Stimulated activated CD4-positive, alpha-beta T cell treated with anti-CD3 and anti-CD28 coated beads, Interleukin-15, amount 100 ng/mL, for 48 hours (primary cell): ENCODE measurements around the gene WARS2.

Source experiments
- DNase-seq, 2 donors: peaks; one replicate each; pipeline ENCODE4 v3.0.0-alpha.2; 2020; ENCODE audit warnings: low read depth in 2 of 2

Gene WARS2

DNA sequence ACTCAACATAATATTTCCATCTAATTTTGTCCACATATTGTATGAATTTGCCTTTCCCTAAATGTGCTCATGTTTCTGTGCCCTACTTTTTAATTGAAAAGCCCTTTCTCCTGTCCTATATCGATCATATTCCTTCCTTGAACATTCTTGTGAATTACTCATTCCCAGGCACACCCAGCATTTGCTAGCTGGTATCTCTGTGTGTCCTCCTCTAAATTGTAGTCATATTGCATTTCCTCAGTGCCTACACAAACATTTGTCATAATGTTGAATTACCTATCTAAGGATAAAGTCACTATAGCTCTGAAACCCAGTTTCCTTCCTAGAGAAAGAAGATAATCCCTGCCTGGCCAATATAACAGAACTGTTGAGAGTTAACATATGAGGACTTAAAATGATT is 112.7 kb downstream of the WARS2 start:
- no peak for DNase-seq

DNA sequence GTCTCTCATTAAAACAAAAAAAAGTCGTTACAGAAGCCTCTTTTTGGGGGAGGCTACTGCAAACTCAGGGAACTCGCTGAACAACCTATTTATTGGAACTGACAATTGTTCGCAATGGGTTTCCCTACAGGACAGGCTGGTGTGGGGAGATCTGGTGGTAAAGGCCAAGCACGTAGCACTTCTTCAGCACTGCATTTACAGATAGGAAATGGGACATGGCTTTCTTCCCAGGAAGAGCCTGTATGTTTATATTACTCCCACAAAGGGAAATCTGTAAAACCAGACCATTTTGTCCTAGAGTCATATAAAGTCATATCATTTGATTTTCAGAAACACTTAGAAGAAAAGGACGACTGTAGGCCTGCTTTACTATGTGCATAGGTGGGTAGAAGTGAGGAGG is 113.5 kb downstream of the WARS2 start:
- DNase-seq, result no peak

DNA sequence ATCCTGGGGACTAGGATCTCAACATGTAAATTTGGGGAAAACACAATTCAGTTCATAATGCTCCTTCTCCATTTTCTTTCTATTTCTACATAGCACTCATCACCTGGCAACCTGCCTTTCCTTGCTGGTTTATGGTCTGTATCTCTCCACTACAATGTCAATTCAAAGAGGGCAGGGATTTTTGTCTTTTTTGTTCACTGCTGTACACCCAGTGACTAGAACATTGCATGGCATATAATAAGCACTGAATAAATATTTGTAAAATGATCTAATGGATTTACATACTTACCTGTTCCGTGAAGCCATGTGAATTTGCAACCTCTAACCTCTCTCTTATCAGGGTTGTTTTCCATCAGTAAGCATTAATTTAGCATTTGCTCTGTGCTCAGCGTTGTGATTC is 124.9 kb downstream of the WARS2 start:
- DNase-seq, result no peak

DNA sequence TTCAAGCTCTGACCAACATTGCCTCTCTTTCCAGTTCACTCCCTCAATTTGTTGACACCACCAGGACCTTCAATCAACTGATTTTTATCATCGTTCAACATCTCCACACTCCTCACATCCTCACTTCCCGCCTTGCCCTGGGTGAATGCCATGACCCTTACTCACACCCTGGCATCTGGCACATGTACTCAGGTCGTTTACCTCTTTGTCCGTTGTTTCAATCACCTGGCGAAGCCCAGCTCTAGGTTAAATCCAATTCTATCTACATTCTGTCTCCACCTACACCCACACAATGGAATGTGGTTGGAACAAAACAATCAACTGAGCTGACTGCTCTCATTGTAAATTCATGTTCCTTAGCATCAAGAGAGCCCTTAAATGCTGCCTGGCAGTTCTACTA is 128.1 kb downstream of the WARS2 start:
- no peak for DNase-seq

DNA sequence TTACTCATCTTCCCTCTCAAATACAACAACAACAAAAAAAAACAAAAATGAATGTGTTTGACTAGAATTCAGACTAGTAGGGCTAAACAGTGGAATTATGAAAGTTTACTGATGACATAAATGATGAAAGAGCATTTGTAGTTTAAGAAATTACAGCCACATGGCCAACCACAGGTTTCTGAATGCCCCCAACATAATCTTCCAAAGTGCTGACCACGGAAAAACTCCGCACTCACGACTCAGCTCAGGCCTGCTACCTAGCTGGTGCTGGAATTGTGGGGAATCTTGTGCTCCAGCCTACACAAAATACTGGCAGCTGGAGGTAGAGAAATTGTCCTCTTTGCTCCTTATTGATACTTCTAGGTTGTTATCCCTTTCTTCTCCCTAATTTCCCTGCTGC is 128.7 kb downstream of the WARS2 start:
- no peak for DNase-seq

DNA sequence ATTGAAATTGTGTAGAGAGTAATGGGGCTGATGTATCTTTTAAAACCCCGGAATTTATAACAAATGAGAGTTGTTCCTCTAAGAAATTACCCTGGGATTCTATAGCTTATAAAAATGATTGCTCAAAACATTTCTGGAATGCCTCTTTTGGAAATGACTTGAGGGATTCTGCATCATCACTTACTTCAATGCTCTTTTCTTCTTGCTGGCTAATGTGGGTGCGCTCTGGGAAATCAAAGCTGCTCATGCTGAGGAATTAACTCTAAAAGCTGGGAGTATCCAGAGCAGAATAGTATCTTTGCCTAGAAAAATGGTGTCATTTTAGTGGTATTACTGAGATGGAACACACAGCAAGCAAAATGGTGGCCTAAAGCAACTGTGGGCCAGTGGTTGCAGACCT is 129.3 kb downstream of the WARS2 start:
- DNase-seq, result no peak

DNA sequence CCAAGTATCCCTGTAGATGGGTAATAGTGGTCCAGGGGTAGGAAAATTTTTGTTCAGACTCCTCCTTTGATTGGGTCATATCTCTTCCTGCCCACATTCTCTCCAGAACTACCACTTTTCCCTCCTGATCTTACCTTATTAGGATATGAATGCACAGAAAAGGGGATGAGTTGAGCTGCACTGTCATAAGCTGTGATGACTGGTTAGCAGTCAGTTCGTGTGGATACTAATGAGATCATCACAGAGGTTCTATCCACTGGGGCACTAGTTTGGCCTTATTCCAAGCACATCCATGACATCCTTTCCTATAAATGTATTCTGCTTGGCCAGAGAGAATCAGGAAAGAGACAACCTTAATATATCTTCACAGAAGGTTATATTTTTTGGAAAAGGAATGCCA is 130.3 kb downstream of the WARS2 start:
- no peak for DNase-seq

DNA sequence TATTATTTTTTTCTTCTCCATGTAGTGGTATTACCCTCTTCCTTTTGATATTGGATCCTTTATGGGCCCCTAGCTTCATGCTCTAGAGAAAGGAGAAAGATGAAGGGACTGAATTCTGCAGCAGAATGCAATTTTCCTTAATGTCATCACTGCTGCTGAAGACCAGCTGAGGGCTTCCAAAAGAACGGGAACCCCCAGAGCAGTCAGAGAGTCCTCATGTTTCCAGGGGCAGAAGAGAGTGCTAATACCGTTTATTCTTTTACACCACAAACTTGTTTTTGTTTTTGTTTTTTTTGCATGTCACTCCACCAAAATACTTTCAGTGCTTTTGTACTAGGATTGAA is 131.2 kb downstream of the WARS2 start:
- no peak for DNase-seq

DNA sequence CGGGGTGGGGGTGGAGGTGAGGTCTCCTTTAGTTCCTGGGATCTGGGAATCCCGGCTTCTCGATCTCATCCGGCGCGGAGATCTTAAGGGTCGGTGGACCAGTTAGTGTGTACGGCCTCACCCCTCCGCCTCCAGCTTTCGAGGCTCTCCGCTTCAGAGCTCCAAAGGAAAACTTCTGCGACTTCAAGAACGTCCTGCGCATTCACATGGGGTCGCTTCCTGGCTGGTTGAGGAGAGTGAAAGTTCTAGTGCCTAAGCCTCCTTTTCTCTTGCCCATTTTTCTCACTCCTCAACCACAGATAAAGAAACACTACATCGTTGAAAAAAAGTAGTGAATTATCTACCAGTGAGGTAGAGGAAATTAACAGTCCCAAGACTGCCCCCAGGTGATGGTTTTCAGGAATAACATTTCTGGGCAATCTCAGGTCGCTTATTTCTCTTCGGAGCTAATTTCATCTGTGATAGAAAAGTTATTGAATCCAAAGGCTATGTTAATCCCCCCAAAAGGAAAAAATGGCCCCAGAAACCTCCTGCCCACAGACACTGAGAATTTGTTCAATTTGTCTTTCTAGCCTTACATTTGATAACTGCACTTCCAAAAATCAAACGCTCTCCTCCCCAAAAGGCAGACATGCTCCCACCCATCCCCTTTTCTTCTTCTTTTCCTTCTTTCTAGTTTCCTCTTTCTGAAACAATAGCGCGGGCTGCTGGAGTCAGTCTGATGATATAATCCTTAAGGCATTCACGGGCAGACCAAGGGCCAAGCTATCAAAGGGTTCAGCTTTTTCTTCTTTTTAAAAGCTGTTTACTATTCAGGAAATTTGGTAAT is 131.8 kb downstream of the WARS2 start:
- DNase-seq, result no peak

DNA sequence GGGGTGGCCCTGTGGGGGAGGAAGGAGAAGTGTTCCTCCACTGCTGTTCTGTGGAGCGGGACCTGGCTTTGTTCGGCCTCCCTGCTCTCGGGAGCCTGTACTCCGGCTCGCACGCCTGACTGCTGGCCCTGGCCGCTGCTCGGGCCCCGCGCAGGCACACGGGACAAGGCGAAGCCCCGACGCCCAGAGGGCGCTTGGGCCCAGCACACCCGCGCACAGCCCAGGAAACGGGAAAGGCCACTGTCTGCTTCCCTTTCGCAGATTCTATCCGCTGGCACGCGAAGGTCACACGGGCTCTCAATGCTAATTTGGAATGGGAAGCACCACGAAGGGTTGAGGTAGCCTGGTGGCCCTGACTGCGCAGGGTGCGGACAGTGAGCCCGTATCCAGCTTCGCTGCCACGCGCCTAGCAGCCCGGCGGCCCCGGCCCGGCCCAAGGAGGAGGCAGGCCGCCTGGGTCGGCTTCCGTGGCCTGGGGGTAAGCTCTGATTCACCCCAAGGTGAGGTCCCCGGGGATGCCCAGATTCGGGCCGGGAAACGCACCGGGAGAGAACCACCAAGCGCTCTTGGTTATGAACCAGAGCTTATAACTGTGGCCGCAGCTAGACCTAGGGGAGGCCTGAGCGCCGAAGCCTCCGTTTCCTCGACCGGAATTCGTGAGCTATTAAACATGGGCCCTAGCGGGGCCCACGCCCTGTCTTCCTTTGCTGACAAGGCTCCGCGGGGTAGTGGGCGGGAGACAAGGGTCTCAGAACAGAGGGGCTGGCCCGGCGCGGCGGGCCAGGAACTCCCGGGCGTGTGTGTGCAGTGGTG is 132.6 kb downstream of the WARS2 start:
- DNase-seq, result no peak

DNA sequence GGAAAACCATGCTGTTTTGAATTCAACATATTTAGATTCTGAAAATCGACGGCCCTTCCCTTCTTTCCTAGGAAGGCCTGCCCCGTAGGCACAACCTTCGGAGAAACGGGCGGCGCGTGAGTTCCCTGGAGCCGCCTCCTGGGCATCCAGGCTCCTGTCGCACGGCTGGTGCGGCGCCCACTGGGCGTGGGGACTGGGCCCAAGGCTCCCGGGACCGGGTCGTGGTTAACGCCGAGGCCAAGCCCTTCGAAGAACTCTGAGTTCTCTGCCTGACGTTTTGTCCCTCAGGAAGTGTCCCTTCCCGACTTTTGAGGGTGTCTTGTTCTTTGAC is 133.1 kb downstream of the WARS2 start:
- no peak for DNase-seq

DNA sequence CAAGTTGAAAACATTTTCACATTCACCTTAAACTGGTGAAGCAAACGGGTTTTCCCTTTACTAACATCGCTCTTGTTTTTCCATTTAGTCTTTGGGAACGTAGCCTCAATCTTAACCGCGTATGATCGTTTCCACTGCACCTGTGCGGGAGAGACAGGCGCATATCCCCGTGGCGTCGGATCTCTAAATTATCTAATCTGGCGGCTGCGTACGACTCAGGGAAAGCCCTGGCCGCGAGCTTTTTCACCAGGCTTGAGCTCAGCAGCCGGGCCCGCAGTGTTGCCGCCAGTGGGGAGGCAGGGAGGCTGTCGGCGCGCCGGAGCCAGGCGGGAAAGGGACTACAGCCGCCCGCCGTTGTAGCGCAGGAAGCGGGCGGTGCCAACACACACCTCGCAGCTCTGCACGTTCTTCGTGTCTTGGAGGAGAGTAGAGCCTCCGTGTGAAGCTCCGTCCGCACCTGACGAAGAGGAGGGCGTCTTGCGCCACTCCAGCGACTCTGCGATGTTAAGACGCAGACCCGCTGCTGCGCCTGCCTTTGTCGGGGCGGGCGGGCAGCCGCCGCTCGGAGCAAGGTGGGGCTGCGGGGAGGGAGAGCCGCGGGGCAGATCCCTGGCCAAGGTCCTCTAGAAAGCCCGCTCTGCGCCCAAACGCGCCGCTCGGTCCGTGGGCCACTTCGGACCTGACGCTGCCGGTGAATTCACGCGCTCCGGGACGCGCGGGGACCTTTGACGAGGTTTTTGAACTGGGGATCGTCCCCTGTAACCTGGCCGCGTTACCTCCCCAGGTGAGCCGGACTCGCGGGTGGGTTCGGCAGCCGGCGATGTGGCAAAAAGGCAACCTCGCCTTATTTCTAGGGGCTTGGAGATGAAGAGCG is 133.8 kb downstream of the WARS2 start:
- DNase-seq, result no peak

DNA sequence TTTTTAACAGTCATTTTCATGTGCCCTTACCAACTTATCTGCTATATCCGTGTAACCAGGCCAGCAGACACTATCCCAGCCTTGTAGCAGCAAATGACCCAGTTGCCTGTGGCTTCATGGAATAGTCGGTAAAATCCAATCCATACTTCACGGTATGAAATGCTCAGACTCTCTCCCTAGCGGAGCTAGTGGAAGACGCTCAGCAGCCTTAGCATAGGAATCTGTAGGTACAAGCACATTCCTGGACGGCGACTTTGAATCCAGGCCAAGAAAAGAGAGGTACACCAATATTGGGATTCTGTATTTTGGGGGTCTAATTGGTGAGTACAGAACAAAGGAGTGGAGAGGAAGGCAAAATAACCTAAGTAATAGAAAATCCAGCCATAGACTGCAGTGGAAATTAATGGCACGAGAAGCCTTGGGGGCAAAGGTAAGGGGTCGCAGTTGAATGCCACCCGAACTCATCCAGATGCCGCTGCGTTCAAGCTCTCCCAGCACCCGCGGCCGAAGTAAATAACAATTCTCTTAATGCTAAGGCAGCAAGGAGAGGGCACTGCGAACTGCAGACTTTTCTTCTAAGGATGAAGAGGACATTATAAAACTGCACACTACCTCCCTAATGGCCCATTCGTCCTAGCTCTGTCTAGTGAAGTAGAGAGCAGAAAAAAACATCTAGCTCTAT is 134.6 kb downstream of the WARS2 start:
- no peak for DNase-seq

DNA sequence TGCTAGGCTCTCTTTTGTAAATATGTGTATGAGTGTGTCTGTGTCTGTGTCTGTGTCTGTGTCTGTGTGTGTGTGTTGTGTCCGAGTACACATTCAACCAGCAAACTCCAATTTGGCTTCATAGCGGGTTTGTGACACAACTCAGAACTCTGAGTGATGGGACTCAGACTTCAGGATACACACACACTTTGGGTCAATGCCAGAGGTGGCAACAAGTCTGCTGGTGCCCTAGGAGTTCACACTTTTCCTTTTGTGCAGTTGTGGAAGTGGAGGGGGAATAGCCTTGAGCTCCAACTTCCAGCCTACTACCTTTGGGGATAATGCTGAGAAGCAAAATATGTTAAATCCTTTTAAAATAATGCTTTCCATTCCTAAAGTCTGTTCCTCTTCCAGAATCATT is 135.7 kb downstream of the WARS2 start:
- DNase-seq, result no peak

DNA sequence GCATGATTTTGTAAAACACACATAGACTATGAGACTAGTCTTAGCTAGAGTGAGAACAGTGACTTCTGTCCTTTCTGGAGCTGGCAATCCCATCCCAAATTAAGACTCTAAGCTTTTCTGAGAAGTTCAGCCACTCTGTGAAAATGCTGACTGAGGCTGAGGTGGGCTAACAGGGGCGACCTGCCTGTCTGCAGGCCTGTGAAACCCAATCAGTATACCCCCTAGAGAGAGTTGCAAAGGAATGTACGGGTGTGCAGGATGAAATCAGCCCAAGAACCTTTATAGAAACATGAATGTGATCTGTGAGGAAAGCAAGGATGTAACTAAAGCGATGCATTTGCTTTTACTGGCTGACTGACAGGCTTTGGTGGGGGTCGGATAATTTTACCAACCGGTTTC is 136.3 kb downstream of the WARS2 start:
- DNase-seq, result no peak

DNA sequence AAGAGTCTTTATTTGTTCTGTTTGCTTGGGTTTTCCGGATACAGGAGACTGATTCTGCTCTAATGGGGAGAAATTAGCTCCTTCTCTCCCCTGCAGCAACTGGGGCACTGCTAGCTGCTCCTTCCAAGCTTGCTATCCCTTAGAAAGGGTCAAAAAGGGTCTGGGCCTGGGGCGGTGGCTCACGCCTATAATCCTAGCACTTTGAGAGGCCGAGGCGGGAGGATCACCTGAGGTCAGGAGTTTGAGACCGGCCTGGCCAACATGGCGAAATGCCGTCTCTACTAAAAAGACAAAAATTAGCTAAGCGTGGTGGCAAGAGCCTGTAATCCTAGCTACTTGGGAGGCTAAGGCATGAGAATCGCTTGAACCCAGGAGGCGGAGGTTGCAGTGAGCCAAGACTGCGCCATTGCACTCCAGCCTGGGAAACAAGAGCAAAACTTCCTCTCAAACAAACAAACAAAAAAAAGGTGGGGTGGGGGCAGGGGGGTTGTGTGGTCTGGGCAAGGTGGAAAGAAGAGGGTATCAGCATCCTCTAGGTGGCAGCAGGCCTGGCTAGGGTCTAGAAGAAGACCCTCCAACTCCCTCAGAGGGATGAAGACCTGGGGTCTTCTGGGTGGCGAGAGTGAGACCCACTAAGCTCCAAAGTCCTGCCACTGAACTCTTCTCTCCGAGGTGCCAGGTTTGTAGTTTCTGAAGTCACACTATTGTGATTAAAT is 136.9 kb downstream of the WARS2 start:
- no peak for DNase-seq

DNA sequence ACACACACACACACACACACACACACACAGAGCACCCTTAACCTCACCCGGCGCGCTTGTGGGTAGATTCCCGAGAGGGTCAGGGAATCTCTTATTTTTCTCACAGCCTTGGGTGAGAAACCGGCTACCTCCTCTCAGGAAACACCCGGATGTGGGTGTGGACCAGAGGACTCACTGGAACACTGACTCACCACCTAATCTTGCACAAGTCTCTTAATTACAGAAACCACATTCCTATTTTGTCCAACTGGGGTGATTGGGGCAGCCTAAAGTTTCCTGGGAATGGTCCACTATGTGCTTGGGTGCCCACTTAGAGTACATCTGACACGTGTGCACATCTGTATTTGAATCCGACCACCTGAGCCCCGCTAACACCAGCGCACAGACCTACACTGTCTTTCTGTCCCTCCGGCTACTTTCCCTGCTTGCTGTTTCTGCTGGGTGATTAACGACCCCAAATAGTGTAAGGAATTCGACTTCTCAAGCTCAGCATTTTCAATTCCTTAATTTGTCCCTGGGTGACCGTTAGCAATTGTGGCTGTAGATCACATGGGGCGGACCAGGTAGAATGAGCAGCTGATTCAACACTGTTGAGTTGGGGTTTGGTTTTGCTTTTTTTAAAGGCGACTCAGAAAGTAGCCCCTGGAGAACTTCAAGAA is 138.3 kb downstream of the WARS2 start:
- DNase-seq, result no peak

DNA sequence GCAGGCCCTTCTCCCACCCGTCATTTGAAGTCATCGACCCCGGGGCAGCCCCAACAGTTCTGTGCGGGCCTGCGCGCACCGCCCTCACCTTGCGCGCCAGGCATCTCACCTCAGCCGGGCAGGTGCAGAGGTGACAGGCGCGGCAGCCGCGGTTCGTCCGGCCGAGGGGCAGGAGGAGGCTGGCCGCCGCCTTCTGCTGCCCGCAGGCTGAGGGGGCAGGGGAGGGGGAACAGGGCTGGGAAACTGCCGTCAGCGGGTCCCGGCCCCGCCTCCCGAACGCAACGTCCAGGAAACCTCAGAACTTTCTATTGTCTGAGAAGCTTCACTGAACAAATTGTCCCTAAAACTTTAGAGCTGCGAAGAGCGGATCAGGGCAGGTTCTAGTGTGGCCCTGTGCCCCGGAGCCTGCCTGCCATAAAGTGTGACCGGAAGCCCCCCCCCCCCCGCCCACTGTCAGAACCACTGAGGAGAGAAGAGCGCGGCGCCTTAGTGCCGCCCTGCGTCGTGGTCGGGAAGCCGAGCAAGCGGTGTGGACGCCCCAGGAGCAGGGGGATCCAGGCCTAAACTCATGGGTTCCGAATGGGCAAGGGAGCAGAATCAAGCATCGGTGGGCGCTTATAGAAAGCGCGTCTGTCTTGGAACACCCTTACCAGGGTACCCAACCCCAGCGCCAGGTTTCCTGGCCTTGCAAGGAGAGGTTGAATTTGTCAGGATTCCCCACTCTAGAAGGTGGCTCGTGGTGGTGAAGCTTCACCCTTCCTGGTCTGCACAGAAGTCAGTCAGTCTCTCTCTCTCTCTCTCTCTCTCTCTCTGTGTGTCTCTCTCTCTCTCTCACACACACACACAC is 139.0 kb downstream of the WARS2 start:
- no peak for DNase-seq

DNA sequence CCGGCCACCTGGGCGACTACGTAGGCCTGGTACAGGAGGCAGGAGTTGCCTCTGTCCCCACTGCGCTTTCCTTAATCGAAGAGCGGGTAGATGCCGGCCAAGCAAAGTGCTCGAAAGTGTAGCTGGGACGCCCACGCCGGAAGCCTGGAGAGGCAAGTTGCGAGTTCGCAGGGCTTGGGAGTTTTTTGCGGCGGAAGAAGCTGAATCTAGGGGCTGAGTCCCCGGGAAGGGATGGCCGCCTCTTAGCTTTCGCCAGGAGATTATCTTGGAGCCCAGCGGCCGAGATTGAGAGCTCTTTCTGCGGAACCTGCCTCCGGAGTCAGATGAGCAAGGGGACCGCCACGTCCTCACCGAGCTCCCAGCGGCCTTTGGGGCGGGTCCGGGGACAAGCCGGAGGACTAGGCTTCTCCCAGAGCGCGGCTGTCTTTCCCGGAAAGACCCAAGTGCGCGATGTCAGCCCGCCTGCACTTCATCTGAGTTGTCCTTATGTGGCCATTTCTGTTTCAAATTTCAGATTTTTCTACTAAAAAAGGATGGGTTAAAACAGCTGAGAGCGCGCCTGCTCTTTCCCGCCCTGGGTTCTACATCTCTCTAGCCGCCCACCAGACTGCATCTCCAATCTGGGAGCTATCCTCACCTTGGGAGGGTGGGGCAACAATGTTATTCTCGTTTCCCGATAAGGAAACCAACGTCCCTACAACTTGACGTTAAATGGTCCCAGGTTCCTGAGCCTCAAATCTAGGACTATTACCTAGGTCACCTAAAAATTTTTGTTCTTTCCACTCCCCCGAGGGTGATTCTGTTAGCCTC is 139.9 kb downstream of the WARS2 start:
- no peak for DNase-seq
